Measurements from ENCODE around the gene SNRPE. TPM values are rescaled to one million over a fixed set of nuclear protein-coding genes. Genes with fewer than 3 reads are reported as not detected.

SNRPE gene
- total and polyA plus RNA-seq, 9 of the 15 experiments (the other 6 are each of a cell fraction or from before 2014, with no cell fraction given): 216 to 1,893 (median 487) TPM

DNA sequence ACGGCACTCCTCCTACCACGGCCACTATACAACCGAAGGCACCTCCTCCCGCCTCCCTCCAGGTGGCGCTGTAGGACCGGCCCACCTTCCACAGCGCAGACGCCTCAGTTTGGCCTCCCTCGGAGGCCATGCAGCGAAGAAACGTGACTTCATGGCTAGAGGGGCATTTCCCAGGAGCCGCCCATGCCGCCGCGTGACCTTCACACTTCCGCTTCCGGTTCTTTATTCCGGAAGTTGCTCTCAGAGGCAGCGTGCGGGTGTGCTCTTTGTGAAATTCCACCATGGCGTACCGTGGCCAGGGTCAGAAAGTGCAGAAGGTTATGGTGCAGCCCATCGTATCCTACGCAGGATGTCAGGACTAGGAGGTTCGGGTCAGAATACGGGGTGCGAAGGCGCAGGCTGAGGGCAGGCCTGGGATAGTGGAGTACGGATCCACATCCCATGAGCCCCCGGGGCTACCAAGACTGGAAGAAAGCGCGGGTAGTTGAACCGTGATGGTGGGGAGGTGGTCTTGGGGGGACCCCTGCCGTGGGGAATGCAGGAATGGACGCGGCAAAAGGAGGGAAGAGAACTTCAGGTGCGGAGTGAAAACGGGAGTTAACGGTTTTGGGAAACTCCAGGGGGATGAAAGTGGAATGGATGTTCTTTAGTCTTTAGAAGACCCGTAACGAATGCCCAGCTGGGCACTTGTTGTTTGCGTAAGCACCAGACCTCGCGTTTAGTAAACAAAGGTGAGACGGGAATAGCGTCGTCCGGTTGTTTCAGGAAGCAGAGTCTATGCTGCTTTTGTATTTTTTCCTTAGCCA, at the start of gene SNRPE (continued):
- TF ChIP-seq, protein P1, sequence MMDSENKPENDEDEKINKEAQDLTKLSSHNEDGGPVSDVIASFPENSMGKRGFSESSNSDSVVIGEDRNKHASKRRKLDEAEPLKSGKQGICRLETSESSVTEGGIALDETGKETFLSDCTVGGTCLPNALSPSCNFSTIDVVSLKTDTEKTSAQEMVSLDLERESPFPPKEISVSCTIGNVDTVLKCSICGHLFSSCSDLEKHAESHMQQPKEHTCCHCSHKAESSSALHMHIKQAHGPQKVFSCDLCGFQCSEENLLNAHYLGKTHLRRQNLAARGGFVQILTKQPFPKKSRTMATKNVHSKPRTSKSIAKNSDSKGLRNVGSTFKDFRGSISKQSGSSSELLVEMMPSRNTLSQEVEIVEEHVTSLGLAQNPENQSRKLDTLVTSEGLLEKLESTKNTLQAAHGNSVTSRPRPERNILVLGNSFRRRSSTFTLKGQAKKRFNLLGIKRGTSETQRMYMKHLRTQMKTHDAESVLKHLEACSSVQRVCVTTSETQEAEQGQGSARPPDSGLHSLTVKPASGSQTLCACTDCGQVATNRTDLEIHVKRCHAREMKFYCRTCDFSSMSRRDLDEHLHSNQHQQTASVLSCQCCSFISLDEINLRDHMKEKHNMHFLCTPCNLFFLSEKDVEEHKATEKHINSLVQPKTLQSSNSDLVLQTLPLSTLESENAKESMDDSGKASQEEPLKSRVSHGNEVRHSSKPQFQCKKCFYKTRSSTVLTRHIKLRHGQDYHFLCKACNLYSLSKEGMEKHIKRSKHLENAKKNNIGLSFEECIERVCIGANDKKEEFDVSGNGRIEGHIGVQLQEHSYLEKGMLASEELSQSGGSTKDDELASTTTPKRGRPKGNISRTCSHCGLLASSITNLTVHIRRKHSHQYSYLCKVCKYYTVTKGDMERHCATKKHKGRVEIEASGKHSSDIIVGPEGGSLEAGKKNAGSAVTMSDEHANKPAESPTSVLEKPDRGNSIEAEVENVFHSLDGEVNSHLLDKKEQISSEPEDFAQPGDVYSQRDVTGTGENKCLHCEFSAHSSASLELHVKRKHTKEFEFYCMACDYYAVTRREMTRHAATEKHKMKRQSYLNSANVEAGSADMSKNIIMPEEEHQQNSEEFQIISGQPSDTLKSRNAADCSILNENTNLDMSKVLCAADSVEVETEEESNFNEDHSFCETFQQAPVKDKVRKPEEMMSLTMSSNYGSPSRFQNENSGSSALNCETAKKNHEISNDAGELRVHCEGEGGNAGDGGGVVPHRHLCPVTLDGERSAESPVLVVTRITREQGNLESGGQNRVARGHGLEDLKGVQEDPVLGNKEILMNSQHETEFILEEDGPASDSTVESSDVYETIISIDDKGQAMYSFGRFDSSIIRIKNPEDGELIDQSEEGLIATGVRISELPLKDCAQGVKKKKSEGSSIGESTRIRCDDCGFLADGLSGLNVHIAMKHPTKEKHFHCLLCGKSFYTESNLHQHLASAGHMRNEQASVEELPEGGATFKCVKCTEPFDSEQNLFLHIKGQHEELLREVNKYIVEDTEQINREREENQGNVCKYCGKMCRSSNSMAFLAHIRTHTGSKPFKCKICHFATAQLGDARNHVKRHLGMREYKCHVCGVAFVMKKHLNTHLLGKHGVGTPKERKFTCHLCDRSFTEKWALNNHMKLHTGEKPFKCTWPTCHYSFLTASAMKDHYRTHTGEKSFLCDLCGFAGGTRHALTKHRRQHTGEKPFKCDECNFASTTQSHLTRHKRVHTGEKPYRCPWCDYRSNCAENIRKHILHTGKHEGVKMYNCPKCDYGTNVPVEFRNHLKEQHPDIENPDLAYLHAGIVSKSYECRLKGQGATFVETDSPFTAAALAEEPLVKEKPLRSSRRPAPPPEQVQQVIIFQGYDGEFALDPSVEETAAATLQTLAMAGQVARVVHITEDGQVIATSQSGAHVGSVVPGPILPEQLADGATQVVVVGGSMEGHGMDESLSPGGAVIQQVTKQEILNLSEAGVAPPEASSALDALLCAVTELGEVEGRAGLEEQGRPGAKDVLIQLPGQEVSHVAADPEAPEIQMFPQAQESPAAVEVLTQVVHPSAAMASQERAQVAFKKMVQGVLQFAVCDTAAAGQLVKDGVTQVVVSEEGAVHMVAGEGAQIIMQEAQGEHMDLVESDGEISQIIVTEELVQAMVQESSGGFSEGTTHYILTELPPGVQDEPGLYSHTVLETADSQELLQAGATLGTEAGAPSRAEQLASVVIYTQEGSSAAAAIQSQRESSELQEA (IDR thresholded peaks at IDR 0.05; ENCODE audit: low read depth): 0 out of 2 replicates have a peak, but pooled peaks have one; percentile 55
- TF ChIP-seq ZNF12 (CRISPR knock-in tag; IDR thresholded peaks at IDR 0.05) (peak; percentile 89), SRSF1 (IDR thresholded peaks at IDR 0.05; ENCODE audit: low read depth, low read length) (no peak), HCFC1 (IDR thresholded peaks at IDR 0.05; ENCODE audit: low read depth, low read length) (peak; percentile 91), FOXA3 (CRISPR knock-in tag; conservative IDR thresholded peaks at IDR 0.05 in 1 of 2, IDR thresholded peaks at IDR 0.05 in 1 of 2) (peak in 1 of 2 experiments; percentile 29; a peak in 1 of 4 replicates), BRD4 (IDR thresholded peaks at IDR 0.05) (peak; percentile 87), GABPA (tag; conservative IDR thresholded peaks at IDR 0.05; ENCODE audit: low read depth) (peak; percentile 100), CEBPB (tag; IDR thresholded peaks at IDR 0.05) (no peak; the same call in 1 of the 2 replicates), TRIM28 (IDR thresholded peaks at IDR 0.05) (peak; percentile 96), POLR2H (tag; IDR thresholded peaks at IDR 0.05; ENCODE audit: low read depth) (peak; percentile 86)
- TF ChIP-seq, protein P2, sequence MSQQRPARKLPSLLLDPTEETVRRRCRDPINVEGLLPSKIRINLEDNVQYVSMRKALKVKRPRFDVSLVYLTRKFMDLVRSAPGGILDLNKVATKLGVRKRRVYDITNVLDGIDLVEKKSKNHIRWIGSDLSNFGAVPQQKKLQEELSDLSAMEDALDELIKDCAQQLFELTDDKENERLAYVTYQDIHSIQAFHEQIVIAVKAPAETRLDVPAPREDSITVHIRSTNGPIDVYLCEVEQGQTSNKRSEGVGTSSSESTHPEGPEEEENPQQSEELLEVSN (IDR thresholded peaks at IDR 0.05; ENCODE audit: borderline replicate concordance in 1 of 2, extremely low read depth in 1 of 2, insufficient read depth in 1 of 2, insufficient read length in 1 of 2, low read depth in 1 of 2, low read length in 1 of 2, poor library complexity in 1 of 2, severe bottlenecking in 1 of 2): peak; percentile 9 to 60
- TF ChIP-seq, protein P3, sequence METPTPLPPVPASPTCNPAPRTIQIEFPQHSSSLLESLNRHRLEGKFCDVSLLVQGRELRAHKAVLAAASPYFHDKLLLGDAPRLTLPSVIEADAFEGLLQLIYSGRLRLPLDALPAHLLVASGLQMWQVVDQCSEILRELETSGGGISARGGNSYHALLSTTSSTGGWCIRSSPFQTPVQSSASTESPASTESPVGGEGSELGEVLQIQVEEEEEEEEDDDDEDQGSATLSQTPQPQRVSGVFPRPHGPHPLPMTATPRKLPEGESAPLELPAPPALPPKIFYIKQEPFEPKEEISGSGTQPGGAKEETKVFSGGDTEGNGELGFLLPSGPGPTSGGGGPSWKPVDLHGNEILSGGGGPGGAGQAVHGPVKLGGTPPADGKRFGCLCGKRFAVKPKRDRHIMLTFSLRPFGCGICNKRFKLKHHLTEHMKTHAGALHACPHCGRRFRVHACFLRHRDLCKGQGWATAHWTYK (CRISPR knock-in tag; IDR thresholded peaks at IDR 0.05): peak; percentile 92

All from K562 (cell line).